Astrocyte (in vitro differentiated cells and primary cell): ENCODE results near the gene ICAM5. TPM values are rescaled to one million over a fixed set of nuclear protein-coding genes. Genes with fewer than 3 reads are reported as not detected.

ENCODE experiments used
- DNase-seq: peaks from one replicate; pipeline ENCODE4 v3.0.0-alpha.2; 2010; ENCODE audit warnings: low read depth
- FAIRE-seq: peaks from 2 replicates; lab custom pipeline; 2011; peaks lifted over from hg19 to GRCh38; lab: Jason Lieb, UNC
- H2AFZ ChIP-seq: 2 replicates; pipeline ENCODE4 v1.6.0; 2012; ENCODE audit warnings: low read depth, low read length, inconsistent platforms
- H3K27ac ChIP-seq: 2 replicates; pipeline ENCODE4 v1.5.1; 2011; ENCODE audit warnings: low read depth, low read length, inconsistent platforms
- H3K27me3 ChIP-seq: 2 replicates; pipeline ENCODE4 v1.6.0; 2011; ENCODE audit warnings: low read length, inconsistent platforms; ENCODE audit not compliant: insufficient read depth
- H3K36me3 ChIP-seq: 2 replicates; pipeline ENCODE4 v1.5.1; 2011; ENCODE audit warnings: low read length, inconsistent platforms; ENCODE audit not compliant: insufficient read depth
- H3K4me1 ChIP-seq: 2 replicates; pipeline ENCODE4 v1.5.1; 2011; ENCODE audit warnings: low read length, inconsistent platforms; ENCODE audit not compliant: insufficient read depth
- H3K4me2 ChIP-seq: 2 replicates; pipeline ENCODE4 v1.6.0; 2012; ENCODE audit warnings: low read length, inconsistent platforms
- H3K4me3 ChIP-seq: 2 replicates; pipeline ENCODE4 v1.5.1; 2011; ENCODE audit warnings: low read depth, mild to moderate bottlenecking, low read length, inconsistent platforms; ENCODE audit not compliant: insufficient read depth
- H3K79me2 ChIP-seq: 2 replicates; pipeline ENCODE4 v1.6.0; 2012; ENCODE audit warnings: mild to moderate bottlenecking, low read length, inconsistent platforms; ENCODE audit not compliant: insufficient read depth
- H3K9ac ChIP-seq: 2 replicates; pipeline ENCODE4 v1.6.0; 2012; ENCODE audit warnings: mild to moderate bottlenecking, low read length, inconsistent platforms
- H3K9me3 ChIP-seq: 2 replicates; pipeline ENCODE4 v1.5.1; 2012; ENCODE audit warnings: low read depth, mild to moderate bottlenecking, low read length, inconsistent platforms; ENCODE audit not compliant: insufficient read depth
- H4K20me1 ChIP-seq: 2 replicates; pipeline ENCODE4 v1.6.0; 2012; ENCODE audit warnings: low read length, inconsistent platforms; ENCODE audit not compliant: insufficient read depth
- H3K27ac Mint-ChIP-seq: one replicate; pipeline ENCODE4 v1.8.0; 2021; ENCODE audit warnings: mild to moderate bottlenecking, mixed read lengths; ENCODE audit not compliant: unreplicated experiment
- H3K27me3 Mint-ChIP-seq: one replicate; pipeline ENCODE4 v1.8.0; 2021; ENCODE audit warnings: low read depth, mixed read lengths; ENCODE audit not compliant: unreplicated experiment
- H3K36me3 Mint-ChIP-seq: one replicate; pipeline ENCODE4 v1.8.0; 2021; ENCODE audit warnings: low read depth, mixed read lengths; ENCODE audit not compliant: unreplicated experiment
- H3K4me1 Mint-ChIP-seq: one replicate; pipeline ENCODE4 v1.8.0; 2021; ENCODE audit warnings: low read depth, mixed read lengths; ENCODE audit not compliant: unreplicated experiment
- H3K4me3 Mint-ChIP-seq: one replicate; pipeline ENCODE4 v1.8.0; 2021; ENCODE audit warnings: mild to moderate bottlenecking, moderate library complexity, mixed read lengths; ENCODE audit not compliant: unreplicated experiment
- H3K9me3 Mint-ChIP-seq: one replicate; pipeline ENCODE4 v1.8.0; 2021; ENCODE audit warnings: mild to moderate bottlenecking, mixed read lengths; ENCODE audit not compliant: unreplicated experiment
- EZH2 ChIP-seq: IDR thresholded peaks from 2 replicates; pipeline ENCODE4 v1.6.1; 2012; ENCODE audit warnings: mild to moderate bottlenecking, low read length, inconsistent platforms; ENCODE audit not compliant: insufficient read depth
- total RNA-seq: library from RNA; stranded (reverse); gene quantifications from 2 replicates; pipeline ENCODE4 v1.2.1, GENCODE V29; 2021
- TF ChIP-seq, protein P1 (sequence below): IDR thresholded peaks from 2 replicates; pipeline ENCODE4 v1.5.1; 2011; ENCODE audit warnings: low read depth, mild to moderate bottlenecking, inconsistent platforms, low read length, moderate library complexity; ENCODE audit not compliant: insufficient read depth

Gene ICAM5
- total RNA-seq, 1 donor from 2014 or later = 0.07 TPM

DNA sequence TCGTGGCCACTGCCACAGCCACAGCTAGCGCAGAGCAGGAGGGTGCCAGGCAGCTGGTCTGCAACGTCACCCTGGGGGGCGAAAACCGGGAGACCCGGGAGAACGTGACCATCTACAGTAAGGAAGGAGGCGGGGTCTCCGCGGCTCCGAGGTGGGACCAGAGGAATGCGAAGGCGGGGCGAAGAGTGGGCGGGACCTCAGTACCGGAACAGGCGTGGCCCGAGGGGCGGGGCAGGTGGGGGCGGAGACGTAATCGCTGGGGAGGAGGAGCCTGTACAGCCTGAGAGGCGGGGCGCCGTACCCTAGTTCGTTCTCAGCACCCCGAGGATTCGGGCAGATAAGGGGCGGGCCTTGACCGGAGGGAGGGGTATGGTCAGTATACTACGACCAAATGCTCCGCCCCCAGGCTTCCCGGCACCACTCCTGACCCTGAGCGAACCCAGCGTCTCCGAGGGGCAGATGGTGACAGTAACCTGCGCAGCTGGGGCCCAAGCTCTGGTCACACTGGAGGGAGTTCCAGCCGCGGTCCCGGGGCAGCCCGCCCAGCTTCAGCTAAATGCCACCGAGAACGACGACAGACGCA, 2.5 kb downstream of the ICAM5 start:
- peaks cover 75% of the 10 kb centered on the region for H3K27me3 ChIP-seq
- FAIRE-seq = no peak
- TF ChIP-seq, protein P1, sequence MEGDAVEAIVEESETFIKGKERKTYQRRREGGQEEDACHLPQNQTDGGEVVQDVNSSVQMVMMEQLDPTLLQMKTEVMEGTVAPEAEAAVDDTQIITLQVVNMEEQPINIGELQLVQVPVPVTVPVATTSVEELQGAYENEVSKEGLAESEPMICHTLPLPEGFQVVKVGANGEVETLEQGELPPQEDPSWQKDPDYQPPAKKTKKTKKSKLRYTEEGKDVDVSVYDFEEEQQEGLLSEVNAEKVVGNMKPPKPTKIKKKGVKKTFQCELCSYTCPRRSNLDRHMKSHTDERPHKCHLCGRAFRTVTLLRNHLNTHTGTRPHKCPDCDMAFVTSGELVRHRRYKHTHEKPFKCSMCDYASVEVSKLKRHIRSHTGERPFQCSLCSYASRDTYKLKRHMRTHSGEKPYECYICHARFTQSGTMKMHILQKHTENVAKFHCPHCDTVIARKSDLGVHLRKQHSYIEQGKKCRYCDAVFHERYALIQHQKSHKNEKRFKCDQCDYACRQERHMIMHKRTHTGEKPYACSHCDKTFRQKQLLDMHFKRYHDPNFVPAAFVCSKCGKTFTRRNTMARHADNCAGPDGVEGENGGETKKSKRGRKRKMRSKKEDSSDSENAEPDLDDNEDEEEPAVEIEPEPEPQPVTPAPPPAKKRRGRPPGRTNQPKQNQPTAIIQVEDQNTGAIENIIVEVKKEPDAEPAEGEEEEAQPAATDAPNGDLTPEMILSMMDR = no peak
- TF ChIP-seq EZH2 = no peak

DNA sequence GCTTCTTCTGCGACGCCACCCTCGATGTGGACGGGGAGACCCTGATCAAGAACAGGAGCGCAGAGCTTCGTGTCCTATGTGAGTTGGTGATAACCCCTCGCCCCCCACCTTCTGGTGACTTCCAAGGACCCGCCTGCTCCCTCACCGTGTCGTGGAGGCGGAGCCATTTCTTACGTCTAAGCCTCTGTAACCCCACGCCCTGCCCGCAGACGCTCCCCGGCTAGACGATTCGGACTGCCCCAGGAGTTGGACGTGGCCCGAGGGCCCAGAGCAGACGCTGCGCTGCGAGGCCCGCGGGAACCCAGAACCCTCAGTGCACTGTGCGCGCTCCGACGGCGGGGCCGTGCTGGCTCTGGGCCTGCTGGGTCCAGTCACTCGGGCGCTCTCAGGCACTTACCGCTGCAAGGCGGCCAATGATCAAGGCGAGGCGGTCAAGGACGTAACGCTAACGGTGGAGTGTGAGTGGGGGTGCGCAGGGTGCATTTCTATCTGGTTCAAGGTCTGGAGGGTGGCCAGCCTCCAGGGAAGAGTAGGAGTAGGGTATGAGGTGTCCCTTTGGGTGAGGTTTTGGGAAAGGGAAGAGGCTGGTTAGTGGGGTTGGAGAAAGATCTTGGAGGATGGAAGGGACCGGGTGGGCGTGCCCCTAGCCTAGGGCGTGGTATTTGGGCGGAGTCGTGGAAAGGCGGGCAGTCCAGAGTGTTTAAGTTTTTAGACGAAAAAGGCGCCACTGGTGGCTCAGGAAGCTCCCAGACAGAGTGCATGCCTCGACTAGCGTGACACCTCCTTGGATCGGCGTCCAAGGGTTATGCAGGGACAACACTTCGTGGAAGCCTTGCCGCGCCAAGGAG, 3.3 kb downstream of the ICAM5 start:
- Mint-ChIP-seq H3K36me3 (peaks cover 2% of the 10 kb centered on the region), H3K4me1 (no peaks in the 10 kb centered on the region), H3K9me3 (peaks cover 28% of the 10 kb centered on the region), H3K27me3 (peaks cover 73% of the 10 kb centered on the region), H3K27ac (peak overlapping the region; percentile 47), H3K4me3 (no peak overlapping the region)
- DNase-seq = no peak
- Histone ChIP-seq H3K79me2 (no peaks in the 10 kb centered on the region), H2AFZ (no peak overlapping the region), H3K27ac (no peak overlapping the region), H3K9ac (no peak overlapping the region), H3K9me3 (peaks cover 11% of the 10 kb centered on the region), H3K27me3 (peaks cover 68% of the 10 kb centered on the region), H3K4me1 (peaks cover 32% of the 10 kb centered on the region), H3K4me3 (no peak overlapping the region), H3K36me3 (no peaks in the 10 kb centered on the region), H3K4me2 (peak overlapping the region; percentile 82), H4K20me1 (peaks cover 16% of the 10 kb centered on the region)
- no peak for TF ChIP-seq EZH2
- TF ChIP-seq, protein P1 = no peak
- no peak for FAIRE-seq

More for the DNA sequence above, 2.5 kb downstream of the ICAM5 start:
- no peak overlapping the region for H2AFZ ChIP-seq
- Mint-ChIP-seq H3K4me1 (no peaks in the 10 kb centered on the region), H3K27me3 (peaks cover 77% of the 10 kb centered on the region), H3K9me3 (peaks cover 28% of the 10 kb centered on the region), H3K36me3 (peaks cover 2% of the 10 kb centered on the region), H3K4me3 (no peak overlapping the region), H3K27ac (no peak overlapping the region)
- H3K36me3 ChIP-seq = no peaks in the 10 kb centered on the region
- H3K9ac ChIP-seq = no peak overlapping the region
- H3K4me3 ChIP-seq = no peak overlapping the region
- H3K4me1 ChIP-seq = peaks cover 32% of the 10 kb centered on the region
- H4K20me1 ChIP-seq = peaks cover 16% of the 10 kb centered on the region
- H3K9me3 ChIP-seq = peaks cover 11% of the 10 kb centered on the region
- DNase-seq = no peak
- H3K79me2 ChIP-seq = no peaks in the 10 kb centered on the region
- H3K4me2 ChIP-seq = peak overlapping the region; percentile 82
- no peak overlapping the region for H3K27ac ChIP-seq
